SK-N-SH (cell line): ENCODE data around the gene EPHB2.

Experiments
- FOXJ3 ChIP-seq: sonication (generic); formaldehyde crosslinking; IDR thresholded peaks from 2 replicates; pipeline ENCODE4 v1.5.1; 2020; ENCODE audit warnings: mild to moderate bottlenecking, missing genetic modification reagents
- TF ChIP-seq, protein P1 (sequence below): fragments of 200-600 bp; sonication (generic); IDR thresholded peaks from 2 replicates; pipeline ENCODE4 v1.6.1; 2017; ENCODE audit warnings: antibody characterized with exemption, mild to moderate bottlenecking, moderate library complexity

DNA sequence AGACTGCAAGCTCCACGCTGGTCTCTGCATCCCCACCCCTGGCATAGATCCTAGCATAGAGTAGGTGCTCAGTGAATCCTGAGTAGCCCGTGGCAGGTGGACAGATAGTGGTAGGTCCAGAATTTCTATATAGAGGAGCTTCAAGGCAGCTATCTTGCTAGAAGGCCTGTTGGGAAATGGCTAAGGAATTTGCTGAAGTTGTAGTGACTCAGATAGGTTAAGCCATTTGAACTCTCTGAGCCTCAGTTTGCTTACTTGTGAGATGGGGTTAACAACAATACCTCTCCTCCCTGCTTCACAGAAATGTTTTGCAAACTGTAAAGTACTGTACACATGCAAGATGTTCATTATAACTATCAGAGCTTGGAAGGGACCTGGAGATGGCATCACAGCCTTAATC is 23.4 kb upstream of the EPHB2 start:
- TF ChIP-seq, protein P1, sequence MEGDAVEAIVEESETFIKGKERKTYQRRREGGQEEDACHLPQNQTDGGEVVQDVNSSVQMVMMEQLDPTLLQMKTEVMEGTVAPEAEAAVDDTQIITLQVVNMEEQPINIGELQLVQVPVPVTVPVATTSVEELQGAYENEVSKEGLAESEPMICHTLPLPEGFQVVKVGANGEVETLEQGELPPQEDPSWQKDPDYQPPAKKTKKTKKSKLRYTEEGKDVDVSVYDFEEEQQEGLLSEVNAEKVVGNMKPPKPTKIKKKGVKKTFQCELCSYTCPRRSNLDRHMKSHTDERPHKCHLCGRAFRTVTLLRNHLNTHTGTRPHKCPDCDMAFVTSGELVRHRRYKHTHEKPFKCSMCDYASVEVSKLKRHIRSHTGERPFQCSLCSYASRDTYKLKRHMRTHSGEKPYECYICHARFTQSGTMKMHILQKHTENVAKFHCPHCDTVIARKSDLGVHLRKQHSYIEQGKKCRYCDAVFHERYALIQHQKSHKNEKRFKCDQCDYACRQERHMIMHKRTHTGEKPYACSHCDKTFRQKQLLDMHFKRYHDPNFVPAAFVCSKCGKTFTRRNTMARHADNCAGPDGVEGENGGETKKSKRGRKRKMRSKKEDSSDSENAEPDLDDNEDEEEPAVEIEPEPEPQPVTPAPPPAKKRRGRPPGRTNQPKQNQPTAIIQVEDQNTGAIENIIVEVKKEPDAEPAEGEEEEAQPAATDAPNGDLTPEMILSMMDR = no peak
- no peak for TF ChIP-seq FOXJ3 (CRISPR knock-in tag)
